Peyer's patch (tissue), 4 donors: ENCODE results near the gene ATP2B2.

Experiments
- POLR2A ChIP-seq, 2 donors: fragments of 450-650 bp; IDR thresholded peaks; one replicate each; pipeline ENCODE4 v1.5.1; 2017; ENCODE audit warnings: antibody characterized with exemption in 2 of 2, mild to moderate bottlenecking in 2 of 2, moderate library complexity in 2 of 2
- TF ChIP-seq, protein P1 (sequence below), 6 experiments: fragments of 450-650 bp in 4 of 6; fragments of 200-600 bp in 2 of 6; sonication (generic) in 1 of 6; IDR thresholded peaks; one replicate each; pipeline ENCODE4 v1.5.1; 2017 to 2019; ENCODE audit warnings: antibody characterized with exemption in 6 of 6, mild to moderate bottlenecking in 3 of 6, moderate library complexity in 1 of 6

DNA sequence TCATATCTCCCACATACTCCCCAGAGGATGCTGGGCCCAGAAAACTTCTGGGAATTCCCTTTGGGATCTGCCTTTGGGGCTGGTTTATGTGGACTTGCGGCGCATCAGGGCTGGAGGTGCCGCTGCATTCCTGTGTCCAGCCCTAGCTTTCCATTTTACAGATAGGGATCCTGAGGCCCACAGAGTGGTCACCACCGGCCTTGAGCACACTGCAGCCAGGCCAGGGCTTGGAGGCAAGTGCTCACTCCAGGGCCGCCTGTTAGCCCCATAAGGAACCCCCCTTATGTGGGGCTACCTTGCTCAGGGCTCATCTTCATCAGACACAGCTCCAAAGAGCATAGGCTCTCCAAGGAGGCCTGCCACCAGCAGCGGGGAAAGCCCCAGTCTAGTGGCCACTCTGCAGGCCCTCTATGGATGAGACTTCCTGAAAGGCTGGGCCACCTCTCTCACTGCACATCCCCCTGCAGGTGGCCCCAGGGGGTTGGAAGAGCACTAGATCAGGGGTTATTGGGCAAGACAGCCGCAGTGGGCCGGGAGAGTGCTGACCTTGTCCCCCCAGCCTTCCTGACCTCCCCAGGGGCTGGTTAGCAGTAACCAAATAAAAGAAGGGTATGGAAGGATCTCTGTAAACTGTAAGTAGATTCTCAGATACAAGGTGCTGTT, 9.2 kb upstream of the ATP2B2 start:
- TF ChIP-seq, protein P1, sequence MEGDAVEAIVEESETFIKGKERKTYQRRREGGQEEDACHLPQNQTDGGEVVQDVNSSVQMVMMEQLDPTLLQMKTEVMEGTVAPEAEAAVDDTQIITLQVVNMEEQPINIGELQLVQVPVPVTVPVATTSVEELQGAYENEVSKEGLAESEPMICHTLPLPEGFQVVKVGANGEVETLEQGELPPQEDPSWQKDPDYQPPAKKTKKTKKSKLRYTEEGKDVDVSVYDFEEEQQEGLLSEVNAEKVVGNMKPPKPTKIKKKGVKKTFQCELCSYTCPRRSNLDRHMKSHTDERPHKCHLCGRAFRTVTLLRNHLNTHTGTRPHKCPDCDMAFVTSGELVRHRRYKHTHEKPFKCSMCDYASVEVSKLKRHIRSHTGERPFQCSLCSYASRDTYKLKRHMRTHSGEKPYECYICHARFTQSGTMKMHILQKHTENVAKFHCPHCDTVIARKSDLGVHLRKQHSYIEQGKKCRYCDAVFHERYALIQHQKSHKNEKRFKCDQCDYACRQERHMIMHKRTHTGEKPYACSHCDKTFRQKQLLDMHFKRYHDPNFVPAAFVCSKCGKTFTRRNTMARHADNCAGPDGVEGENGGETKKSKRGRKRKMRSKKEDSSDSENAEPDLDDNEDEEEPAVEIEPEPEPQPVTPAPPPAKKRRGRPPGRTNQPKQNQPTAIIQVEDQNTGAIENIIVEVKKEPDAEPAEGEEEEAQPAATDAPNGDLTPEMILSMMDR (IDR thresholded peaks at IDR 0.05): no peak
- no peak for TF ChIP-seq POLR2A (IDR thresholded peaks at IDR 0.05)
